ENCODE measurements around the gene MOG.
A peak's percentile ranks its signal among the peaks of the same experiment; 100 is the strongest.

Gene MOG

GRCh38 chr6:29656798-29657197, at the start of gene MOG:
Gene MOG, plus strand, starts transcription at chr6:29657092. Its CDS starts 118 bp downstream, at chr6:29657210.
- no peak for DNase-seq

GRCh38 chr6:29608131-29608530, 48.8 kb upstream of the MOG start:
- no peak for DNase-seq

- no peak for DNase-seq
Observed at GRCh38 chr6:29610540-29610939, 46.4 kb upstream of the MOG start.

- DNase-seq = no peak
Observed at GRCh38 chr6:29611426-29611825, 45.5 kb upstream of the MOG start.

- DNase-seq = no peak
Observed at GRCh38 chr6:29617782-29618554, 38.9 kb upstream of the MOG start.

GRCh38 chr6:29619578-29620160, 37.2 kb upstream of the MOG start:
- DNase-seq = no peak

GRCh38 chr6:29620630-29621029, 36.3 kb upstream of the MOG start:
- no peak for DNase-seq

GRCh38 chr6:29624520-29624961, 32.4 kb upstream of the MOG start:
- DNase-seq = no peak

GRCh38 chr6:29625337-29625930, 31.5 kb upstream of the MOG start:
- no peak for DNase-seq

- no peak for DNase-seq
Observed at GRCh38 chr6:29626948-29627754, 29.7 kb upstream of the MOG start.

GRCh38 chr6:29627755-29628418, 29.0 kb upstream of the MOG start:
- DNase-seq = peak; percentile 34

- DNase-seq = peak; percentile 36
Observed at GRCh38 chr6:29628419-29629281, 28.2 kb upstream of the MOG start.

GRCh38 chr6:29629571-29629970, 27.3 kb upstream of the MOG start:
- no peak for DNase-seq

- no peak for DNase-seq
Observed at GRCh38 chr6:29630315-29630714, 26.6 kb upstream of the MOG start.

- no peak for DNase-seq
Observed at GRCh38 chr6:29631209-29631810, 25.6 kb upstream of the MOG start.

- DNase-seq = peak; percentile 56
Observed at GRCh38 chr6:29631860-29632731, 24.8 kb upstream of the MOG start.

- peak; percentile 56 for DNase-seq
Observed at GRCh38 chr6:29632789-29633533, 23.9 kb upstream of the MOG start, which contains the start of gene GABBR1. Gene GABBR1, minus strand, starts transcription at chr6:29633183. Its CDS starts 798 bp downstream, at chr6:29632385.

- DNase-seq = no peak
Observed at GRCh38 chr6:29633534-29633905, 23.4 kb upstream of the MOG start.

GRCh38 chr6:29637247-29637646, 19.6 kb upstream of the MOG start:
- DNase-seq = no peak

Data from activated gamma-delta T cell treated with Interleukin-2 at 50 U/mL for 16 hours (primary cell).